Activated effector memory CD4-positive, alpha-beta T cell treated with Interleukin-2 at 50 U/mL for 16 hours (primary cell): ENCODE results near the gene STK32B.

Source experiments
- DNase-seq: peaks from one replicate; pipeline ENCODE4 v3.0.0-alpha.2; 2020

The STK32B gene

DNA sequence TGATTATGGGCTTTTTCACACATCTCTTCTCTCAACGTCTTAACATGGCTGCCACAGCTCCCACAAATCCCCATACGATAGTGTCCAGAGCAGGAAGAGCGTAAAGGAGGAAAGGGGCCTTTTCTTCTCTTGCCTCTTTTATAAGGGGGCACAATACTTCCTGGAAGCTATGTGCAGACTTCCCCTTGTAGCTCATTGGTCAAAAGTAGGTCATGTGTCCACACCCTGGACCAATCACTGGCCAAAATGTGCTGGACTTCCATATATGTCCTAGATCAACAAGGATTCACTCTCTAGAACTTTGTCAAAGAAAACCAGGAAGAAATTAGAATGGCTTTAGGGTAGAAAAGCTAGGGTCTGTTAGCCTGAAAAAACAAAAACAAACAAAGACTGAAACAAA lies 26.7 kb downstream of the STK32B start:
- no peak for DNase-seq

DNA sequence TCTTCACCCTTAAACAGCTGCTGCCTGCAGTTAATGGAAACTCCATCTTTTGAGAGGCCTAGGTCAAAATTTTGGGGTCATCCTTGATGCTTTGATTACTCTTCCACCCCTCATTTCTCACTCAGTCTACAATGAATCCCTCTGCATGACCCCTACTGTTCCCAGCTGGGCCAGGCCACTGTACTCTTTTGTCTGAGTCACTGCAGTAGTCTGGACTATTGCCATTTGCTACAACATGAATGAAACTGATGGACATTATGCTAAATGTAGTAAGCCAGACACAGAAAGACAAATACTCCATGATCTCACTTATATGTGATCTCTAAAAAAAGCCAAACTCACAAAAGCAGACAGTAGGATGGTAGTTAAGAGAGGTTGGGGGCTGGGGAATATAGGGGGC lies 28.3 kb downstream of the STK32B start:
- DNase-seq = no peak

DNA sequence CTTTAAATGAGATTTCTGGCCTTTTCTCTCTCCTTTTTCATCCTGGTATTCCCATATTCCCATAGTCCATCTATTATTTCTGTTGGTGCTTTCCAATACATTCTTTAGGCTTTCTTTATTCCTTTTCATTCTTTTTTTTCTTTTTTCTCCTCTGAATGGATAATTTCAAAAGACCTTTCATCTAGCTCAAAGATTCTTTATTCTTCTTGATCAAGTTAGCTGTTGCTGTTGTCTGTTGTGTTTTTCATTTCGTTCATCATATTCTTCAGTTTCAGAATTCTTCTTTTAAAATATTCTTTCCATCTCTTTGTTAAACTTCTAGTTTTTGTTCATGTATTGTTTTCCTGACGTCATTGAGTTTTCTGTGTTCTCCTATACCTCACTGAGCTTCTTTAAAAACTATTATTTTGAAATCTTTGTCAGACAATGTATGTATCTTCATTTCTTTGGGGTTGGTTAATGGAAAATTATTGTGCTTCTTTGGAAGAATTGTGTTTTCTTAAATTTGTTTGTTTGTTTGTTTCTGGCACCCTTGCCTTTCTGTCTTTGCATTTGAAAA lies 30.2 kb downstream of the STK32B start:
- no peak for DNase-seq

DNA sequence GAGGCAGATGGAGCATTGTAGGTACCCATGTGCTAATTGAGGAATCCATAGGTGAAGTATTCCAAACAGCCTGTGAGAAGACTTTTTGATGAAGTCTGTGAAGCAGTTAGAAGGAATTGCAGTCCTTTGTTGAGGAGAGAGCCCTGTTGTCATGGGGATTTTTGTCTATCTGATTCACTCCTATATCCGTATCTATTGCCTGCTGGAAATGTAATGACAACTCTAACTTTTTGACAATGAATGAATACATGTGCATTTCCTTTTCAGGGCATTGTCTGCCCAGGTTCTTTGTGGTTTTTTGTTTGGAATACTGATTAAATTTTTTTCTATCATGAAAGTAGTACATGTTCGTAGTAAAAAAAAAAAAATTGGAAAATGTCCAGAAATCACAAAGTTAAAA lies 31.1 kb downstream of the STK32B start:
- DNase-seq = no peak

DNA sequence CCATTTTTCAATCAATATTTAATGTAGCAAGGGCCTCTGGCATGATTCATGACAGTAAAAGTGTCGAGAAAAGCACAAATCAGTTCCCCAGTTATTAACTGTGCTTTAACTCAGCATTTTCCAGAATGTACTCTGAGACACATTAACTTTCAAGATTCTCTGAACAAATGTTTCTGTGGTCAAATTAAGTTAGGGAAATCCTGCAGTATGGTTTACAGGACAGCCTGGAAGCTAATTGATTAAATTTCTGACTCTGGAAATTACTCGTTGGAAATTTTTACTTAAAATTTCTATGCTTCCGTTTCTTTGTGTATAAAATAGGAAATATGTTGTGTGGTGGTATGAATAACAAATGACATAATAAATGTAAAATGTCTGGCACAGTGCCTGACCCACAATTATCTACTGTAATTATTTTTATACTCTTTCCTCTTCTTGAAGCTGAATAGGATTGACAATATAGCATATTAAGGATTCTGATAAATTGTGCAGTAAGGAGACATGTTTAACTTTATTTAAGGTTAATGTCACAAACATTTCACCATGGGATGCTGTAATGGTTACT lies 33.7 kb downstream of the STK32B start:
- DNase-seq = no peak

DNA sequence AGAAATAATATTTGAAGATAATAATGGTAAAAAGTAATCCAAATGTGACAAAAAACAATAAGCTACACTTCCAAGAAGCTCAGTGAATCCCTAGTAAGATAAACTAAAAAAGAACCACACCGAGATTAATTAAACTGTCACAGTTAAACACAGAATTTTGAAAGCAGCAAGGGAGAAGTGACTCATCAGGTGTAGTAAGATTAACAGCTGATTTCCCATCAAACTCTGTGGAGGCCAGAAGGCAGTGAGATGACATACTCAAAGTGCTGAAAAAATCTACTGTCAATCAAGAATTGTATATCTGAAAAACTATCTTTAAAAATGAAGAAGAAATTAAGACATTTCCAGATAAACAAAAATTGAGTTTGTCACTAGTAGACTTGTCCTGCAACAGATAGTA lies 35.3 kb downstream of the STK32B start:
- no peak for DNase-seq

DNA sequence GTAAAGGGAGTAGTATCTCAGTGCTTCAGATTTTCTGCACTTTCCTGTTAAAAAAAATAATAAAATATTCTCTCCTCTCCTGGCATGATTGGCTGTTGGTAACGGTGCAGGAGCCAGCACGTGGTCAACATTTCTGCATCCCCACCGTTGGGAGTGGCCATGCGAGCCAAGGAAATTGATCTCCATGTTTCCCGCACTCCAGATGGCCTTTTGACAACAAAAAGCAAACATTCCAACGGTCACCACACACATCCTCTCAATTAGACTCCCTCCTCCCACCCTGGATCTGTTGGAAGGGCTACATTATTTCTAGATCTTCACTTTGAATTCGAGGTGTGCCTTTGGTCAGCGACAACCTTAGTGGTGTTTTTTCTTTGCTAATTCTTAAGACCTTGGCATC lies 45.0 kb downstream of the STK32B start:
- DNase-seq = no peak

DNA sequence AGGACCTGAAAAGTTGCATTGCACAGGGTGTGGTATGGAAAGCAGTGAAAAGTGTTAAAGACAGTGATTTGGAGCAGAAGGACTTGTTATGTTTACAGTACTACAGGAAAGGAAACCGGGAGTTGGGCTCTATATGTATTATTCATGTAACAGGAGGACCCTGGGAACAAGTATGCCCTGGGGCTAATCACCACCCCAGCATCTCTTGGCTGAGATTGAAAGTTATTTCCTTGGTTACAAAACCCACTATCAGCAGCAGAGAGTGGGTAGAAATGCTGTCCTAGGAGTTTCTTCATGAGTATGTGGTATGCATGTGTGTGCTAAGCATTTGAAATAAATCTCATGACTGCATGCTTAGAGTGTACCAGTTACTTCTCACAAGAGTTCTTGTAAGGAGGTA lies 46.9 kb downstream of the STK32B start:
- no peak for DNase-seq

DNA sequence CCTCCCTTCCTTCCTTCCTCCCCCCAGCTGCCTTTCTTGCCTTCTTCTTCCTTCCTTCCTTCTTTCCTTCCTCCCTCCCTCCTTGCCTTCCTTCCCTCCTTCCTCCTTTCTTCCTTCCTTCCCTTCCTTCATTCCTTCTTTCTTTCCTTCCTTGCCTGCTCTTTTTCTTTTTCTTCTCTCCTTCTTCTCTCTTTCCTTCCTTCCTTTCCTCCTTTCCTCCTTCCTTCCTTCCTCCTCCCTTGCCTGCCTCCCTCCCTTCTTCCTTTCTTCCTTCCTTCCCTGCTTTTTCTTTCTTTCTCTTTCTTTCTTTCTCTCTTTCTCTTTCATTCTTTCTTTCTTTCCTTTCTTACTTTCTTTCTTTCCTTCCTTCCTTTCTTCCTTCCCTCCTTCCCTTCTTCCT lies 49.1 kb downstream of the STK32B start:
- DNase-seq = no peak

DNA sequence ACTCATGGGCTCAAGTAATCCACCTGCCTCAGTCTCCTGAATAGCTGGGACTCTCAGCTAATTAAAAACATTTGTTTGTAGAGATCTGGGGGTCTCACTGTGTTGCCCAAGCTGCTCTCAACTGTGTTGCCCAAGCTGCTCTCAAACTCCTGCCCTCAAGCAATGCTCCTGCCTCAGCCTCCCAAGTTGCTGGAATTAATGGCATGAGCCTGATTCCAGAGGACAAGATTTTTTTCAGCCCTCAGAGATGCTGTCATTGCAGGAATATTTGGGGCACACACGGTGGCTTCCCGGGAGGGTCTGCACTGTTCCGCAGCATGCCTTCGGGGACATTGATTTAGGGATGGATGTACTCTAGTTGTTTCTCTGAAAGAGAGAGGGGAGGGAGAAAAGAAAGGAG lies 49.7 kb downstream of the STK32B start:
- DNase-seq = no peak

DNA sequence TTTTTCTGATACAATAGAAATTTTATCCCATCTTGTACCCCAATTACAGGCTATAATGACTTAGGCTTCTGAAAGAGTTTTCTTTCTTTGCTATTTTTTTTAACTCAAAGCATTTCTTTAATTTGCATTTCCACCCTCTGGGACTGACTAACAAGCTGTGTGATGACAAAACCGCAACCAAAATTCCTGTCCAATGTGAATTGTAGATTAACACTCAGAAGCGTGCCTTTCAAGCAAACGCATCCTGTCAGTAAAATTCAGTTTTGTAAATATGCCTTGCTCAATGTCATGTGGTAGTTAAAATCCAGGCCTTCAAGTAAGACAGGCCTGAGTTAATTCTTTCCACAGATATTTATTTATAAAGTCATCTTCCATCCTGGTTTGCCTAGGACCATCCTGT lies 50.3 kb downstream of the STK32B start:
- DNase-seq = no peak

DNA sequence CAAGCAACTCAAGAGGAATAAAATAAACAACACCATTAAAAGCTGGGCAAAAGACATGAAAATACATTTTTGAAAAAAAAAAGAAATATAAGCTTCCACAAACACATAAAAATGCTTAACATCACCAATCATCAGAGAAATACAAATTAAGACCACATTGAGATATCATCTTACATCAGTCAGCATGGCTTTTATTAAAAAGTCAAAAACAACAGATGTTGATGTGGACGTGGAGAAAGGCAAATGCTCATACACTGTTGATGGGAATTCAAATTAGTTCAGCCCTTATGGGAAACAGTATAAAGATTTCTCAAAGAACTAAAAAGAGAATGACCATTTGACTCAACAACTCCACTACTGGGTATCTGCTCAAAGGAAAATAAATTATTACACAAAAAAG lies 59.6 kb downstream of the STK32B start:
- DNase-seq = no peak

DNA sequence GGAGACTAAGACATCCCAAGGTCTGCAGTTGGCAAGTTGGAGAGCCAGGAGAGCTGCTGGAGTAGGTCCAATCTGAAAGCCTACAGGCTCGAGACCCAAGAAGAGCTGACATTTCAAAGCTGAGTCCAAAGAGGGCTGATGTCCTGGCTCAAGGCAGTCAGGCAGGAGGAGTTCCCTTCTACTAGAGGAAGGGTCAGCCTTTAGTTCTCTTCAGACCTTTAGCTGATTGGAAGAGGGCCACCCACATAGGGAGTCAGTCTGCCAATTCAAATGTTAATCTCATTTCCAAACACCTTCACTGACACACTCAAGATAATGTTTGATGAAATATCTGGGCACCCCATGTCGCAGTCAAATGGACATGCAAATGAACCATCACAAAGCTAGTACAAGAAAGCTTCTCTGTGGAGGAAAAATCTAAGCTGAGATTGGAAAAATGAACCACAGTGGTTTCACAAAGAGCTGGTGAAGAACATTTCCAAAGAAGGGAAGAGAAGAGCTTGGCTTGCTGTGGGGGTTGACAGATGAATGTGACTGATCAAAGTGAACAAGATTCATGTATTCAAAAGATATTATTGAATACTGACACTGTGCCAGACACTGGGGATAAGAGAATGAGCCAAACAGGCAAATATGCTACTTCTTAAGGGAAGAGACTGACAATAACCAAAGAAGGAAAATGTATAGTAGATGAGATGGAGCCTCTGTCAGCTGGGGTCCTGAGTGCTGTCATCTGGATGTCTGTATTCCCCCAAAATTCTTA lies 61.2 kb downstream of the STK32B start:
- no peak for DNase-seq

DNA sequence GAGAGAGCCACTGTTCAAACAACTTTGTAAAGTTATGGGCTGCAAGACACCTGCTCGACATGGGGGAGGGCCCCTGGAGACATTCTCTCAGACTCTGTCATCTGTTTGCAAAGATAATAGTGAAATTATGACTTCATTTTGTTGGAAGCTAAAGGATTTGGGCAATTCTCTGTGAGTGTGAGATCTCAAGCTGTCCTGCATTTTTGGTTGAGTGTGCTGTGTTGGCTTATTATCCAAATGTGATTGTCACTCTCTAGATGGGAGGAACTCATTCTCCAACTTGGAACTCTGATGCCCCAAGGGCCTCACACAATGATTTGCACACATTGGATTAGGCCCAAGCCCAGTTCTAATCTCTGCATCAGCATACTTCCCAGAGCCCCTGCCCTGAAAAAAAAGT lies 63.7 kb downstream of the STK32B start:
- DNase-seq = no peak

DNA sequence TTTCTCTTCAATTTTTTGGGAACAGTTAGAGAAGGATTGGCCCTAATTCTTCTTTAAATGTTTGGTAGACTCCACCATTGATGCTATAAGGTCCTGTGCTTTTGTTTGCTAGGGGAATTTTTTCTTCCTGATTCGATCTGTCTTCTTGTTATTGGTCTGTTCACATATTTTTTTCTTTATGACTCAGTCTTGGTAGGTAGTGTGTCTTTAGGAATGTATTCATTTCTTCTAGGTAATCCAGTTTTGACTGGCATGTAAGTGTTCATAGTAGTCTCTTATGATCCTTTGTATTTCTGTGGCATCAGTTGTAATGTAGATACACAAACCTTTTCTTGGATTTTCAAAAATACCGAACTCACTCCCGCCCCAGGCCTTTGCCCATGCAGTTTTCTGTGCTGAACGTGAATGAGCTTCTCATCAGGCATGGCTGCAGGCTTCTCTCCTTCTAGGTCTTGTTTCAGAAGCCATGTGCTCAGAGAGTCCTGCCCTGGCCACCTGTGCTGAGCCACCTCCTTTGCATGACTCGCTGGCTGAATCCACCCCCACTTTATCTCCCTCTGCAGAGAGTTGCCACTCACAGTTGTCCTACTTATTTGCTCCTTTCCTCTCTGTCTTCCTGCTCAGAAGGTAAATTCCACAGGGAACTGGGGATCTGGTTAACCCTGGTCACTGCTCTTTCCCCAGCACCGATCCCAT lies 67.0 kb downstream of the STK32B start:
- DNase-seq = no peak

DNA sequence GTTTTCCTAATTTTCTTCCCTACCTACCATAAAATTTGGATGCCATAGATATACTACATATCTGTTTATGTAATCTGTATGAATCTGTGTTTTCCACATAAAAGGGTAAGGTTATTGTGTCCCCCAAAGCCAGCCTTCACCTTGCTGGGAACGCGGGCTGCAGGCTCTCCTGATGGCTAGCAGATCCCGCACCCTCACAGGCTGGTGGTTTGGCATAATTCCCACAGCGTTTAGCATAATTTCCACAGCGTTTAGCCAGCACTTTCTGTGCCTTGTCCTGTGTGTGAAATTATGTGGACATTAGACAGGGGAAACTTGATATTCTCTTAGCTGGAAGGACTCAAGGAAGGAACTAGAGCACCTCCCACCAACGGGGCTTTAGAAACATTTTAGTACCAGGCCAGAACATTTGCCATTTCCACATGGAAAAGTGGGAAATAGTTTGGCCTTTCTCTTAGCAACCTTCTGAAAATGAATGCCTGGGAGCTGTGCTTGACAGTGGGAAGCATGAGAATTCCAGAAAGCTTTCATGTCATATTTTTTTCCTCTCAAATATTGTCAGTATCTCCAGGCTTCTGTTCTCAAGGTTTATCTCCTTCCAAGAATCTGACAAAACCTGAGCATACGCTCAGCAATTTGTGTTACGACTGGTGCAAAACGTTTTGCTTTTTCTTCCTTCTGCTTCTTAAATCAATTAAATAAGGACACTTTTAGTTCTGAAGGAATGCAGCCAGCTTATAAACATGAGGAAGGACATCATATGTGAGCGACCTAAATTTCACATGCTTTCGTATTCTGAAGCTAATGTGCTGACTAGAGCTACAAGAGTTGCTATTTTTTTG lies 67.9 kb downstream of the STK32B start:
- DNase-seq = no peak

DNA sequence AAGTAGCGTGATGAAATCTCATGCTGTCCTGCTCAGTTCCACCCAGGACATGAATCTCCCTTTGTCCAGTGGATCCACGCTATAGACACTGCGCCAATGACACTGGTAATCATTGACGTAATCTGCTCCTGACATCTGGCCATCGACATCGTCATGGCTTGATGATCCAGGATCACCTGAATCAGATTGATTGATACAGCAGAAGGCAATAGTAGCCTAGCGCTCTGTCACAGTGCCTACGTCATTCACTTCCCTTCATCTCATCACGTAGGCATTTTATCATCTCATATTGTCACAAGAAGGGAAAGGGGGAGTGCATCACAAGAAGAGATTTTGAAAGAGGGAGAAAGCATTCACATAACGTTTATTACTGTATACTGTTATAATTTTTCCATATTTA lies 68.8 kb downstream of the STK32B start:
- no peak for DNase-seq

DNA sequence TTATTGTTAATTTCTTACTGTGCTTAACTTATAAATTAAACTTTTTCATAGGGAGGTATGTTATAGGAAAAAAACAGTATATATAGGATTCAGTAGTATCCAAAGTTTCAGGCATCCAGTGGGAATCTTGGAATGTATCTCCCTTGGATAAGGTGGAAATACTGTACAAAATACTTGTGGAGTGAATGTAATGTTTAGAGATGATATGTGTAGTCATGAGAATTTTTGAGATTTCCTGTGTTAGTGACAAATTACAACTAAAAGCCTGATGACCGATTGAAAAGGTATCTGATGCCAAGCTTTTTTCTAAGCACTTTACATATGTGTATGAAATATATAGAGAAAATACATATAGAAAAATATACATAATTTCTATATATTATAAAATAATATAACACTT lies 69.2 kb downstream of the STK32B start:
- DNase-seq = no peak

DNA sequence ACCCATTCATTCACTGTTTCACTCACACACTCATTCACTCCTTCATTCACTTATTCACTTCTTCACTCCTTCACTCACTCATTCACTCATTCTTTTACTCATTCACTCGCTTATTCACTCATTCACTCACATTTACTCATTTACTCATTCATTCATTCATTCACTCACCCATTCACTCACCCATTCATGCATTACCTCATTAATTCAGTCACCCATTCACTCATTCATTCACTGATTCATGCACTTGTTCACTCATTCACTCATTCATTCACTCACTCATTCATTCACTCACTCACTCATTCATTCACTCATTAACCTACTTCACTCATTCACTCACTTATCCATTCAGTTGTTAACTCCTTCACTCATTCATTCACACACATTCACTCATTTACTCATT lies 70.8 kb downstream of the STK32B start:
- DNase-seq = no peak

DNA sequence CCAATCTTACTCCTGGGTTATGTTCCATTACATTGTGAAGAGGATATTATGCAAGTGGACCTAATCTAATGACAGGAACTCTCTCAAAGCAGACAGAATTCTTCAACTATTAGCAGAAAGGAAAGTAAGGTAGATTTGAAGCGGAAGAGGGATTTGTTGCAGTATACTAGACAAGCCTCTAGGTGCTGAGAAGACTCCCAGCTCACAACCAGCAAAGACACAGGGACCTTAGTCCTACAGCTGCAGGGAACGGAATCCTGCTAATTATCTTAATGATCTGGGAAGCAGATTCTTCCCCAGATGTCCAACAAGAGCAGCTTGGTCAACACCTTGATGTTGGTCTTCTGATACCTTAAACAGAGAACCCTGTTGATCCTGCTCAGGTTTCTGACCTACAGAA lies 73.6 kb downstream of the STK32B start:
- no peak for DNase-seq

DNA sequence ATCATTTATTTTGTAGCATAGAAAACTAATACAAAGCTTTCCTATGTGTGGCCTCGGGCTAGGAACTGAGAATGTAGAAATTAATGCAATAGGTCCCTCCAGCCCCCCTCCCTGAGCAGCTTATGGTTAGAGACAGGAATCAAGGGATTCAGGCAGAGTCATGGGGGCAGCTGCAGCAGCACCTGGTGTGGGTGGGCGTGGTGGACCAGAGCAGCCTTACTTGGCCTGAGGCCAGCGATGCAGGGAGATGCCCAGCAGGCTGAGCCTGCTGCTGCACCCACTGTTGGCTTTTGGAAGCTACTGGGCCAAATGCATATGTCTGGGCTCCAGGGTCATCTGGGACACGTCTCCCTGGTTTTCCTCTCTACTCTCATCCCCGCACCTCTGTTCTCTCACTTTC lies 74.0 kb downstream of the STK32B start:
- DNase-seq = no peak

DNA sequence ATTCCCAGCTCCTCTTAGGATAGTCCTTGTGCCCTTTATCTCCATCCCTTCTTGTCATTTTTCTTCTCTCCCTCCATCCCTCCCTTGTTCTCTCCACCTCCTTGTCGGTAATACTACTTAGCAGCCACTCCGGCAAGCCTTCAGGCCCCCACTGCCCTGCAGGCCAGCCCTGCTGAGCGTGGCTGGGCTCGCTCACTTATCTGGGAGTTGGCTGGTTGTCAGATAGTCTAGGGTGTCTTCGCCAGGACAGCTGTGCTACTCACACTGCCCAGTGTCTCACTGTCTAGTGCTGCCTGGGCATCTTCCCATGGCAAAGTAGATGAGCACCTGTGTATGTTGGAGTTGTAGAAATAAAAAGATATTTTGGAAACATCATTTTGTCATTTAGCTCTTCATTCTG lies 75.0 kb downstream of the STK32B start:
- no peak for DNase-seq

DNA sequence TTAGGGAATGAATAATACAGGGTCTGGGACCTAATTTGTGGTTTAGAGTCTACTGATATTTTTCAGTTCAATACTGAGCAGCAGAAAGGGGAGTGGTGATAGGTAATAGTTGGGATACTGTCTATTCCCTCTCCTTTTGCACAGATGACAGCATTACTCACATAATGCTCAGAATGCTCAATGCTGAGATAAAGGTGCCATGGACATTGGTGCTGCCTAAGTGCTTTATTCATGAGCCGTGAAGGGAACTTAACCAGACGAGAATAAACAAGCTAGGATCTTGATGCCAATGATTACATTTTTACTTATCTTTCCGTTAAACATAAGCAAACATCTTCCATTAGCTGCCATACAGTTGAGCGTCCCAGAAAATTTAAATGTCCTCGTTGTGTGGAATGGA lies 75.6 kb downstream of the STK32B start:
- no peak for DNase-seq
